ENCODE measurements around the gene ARNT2. TPM values are rescaled to one million over a fixed set of nuclear protein-coding genes. Genes with fewer than 3 reads are reported as not detected.

The ARNT2 gene
- total RNA-seq, 1 donor from 2014 or later, result 35.7 TPM

GRCh38 chr15:80613762-80614365, 209.7 kb downstream of the ARNT2 start:
- no peak for DNase-seq
- H3K27ac Mint-ChIP-seq (ENCODE audit: unreplicated experiment), result no peak overlapping the region
- H3K36me3 Mint-ChIP-seq (ENCODE audit: unreplicated experiment), result no peaks in the 10 kb centered on the region
- TF ChIP-seq, protein P1, sequence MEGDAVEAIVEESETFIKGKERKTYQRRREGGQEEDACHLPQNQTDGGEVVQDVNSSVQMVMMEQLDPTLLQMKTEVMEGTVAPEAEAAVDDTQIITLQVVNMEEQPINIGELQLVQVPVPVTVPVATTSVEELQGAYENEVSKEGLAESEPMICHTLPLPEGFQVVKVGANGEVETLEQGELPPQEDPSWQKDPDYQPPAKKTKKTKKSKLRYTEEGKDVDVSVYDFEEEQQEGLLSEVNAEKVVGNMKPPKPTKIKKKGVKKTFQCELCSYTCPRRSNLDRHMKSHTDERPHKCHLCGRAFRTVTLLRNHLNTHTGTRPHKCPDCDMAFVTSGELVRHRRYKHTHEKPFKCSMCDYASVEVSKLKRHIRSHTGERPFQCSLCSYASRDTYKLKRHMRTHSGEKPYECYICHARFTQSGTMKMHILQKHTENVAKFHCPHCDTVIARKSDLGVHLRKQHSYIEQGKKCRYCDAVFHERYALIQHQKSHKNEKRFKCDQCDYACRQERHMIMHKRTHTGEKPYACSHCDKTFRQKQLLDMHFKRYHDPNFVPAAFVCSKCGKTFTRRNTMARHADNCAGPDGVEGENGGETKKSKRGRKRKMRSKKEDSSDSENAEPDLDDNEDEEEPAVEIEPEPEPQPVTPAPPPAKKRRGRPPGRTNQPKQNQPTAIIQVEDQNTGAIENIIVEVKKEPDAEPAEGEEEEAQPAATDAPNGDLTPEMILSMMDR (IDR thresholded peaks at IDR 0.05; ENCODE audit: partially characterized antibody, unreplicated experiment), result no peak
- H3K4me3 Mint-ChIP-seq (ENCODE audit: unreplicated experiment), result no peak overlapping the region
- peaks cover 2% of the 10 kb centered on the region for H3K27me3 Mint-ChIP-seq (ENCODE audit: unreplicated experiment)
- peaks cover 11% of the 10 kb centered on the region for H3K4me1 Mint-ChIP-seq (ENCODE audit: low read depth, unreplicated experiment)
- H3K9me3 Mint-ChIP-seq (ENCODE audit: unreplicated experiment), result no peaks in the 10 kb centered on the region

DNA sequence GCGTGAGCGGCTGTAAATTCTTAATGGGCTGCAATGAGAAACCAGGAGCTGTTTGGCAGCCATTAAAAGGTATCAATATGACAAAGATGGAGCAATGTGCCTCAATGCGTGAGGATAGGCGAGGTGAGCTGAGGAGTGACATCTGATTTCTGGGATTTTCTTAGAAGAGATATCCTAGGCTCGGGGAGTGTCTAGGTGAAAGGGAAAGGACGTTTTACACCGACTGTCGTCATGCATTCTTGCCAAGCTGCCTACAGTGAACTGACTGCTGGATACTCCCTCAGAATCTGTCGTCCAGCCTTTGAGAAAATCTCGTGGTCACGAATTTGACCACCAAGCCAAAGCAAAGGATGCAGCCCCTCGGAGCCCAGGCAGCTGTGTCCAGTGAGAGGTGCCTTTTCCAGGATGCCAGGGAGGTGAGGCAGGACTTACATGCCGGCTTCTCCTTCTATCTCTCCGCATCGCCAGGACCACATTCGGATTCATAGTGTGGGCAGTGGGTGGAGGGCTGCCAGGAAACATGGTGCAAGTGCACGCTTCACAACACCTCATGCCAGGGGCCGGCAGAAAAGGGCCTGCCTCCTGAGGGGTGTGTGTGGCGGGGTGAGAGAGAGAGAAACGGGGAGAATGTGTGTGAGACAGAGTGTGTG, 210.7 kb downstream of the ARNT2 start:
- H3K27me3 Mint-ChIP-seq (ENCODE audit: unreplicated experiment), result peaks cover 2% of the 10 kb centered on the region
- TF ChIP-seq, protein P1 (IDR thresholded peaks at IDR 0.05; ENCODE audit: partially characterized antibody, unreplicated experiment), result no peak
- H3K4me3 Mint-ChIP-seq (ENCODE audit: unreplicated experiment), result no peak overlapping the region
- no peaks in the 10 kb centered on the region for H3K36me3 Mint-ChIP-seq (ENCODE audit: unreplicated experiment)
- peaks cover 11% of the 10 kb centered on the region for H3K4me1 Mint-ChIP-seq (ENCODE audit: low read depth, unreplicated experiment)
- no peak overlapping the region for H3K27ac Mint-ChIP-seq (ENCODE audit: unreplicated experiment)
- no peaks in the 10 kb centered on the region for H3K9me3 Mint-ChIP-seq (ENCODE audit: unreplicated experiment)
- no peak for DNase-seq

DNA sequence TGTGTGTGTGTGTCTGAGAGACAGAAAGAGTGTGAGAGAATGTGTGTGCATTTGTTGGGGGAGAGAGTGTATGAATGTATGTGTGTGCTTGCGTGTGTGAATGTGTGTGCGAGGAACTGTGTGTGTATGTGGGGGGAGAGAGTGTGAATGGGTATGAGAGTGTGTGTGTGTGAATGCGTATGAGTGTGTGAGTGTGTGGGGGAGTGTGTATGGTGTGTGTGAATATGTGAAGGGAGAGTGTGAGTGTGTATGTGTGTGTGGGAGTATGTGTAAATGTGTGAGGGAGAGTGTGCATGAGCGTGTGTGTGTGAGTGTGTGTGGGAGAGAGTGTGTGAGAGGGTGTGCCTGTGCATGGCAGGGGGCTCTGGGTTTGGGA, 211.2 kb downstream of the ARNT2 start:
- Mint-ChIP-seq H3K27ac (ENCODE audit: unreplicated experiment) (no peak overlapping the region), H3K4me3 (ENCODE audit: unreplicated experiment) (no peak overlapping the region), H3K4me1 (ENCODE audit: low read depth, unreplicated experiment) (peaks cover 11% of the 10 kb centered on the region), H3K9me3 (ENCODE audit: unreplicated experiment) (no peaks in the 10 kb centered on the region), H3K36me3 (ENCODE audit: unreplicated experiment) (no peaks in the 10 kb centered on the region), H3K27me3 (ENCODE audit: unreplicated experiment) (peaks cover 2% of the 10 kb centered on the region)
- no peak for DNase-seq
- TF ChIP-seq, protein P1 (IDR thresholded peaks at IDR 0.05; ENCODE audit: partially characterized antibody, unreplicated experiment), result no peak

GRCh38 chr15:80615783-80616391, 211.7 kb downstream of the ARNT2 start:
- Mint-ChIP-seq H3K36me3 (ENCODE audit: unreplicated experiment) (no peaks in the 10 kb centered on the region), H3K4me3 (ENCODE audit: unreplicated experiment) (no peak overlapping the region), H3K4me1 (ENCODE audit: low read depth, unreplicated experiment) (peaks cover 11% of the 10 kb centered on the region), H3K27ac (ENCODE audit: unreplicated experiment) (no peak overlapping the region), H3K27me3 (ENCODE audit: unreplicated experiment) (peaks cover 2% of the 10 kb centered on the region), H3K9me3 (ENCODE audit: unreplicated experiment) (no peaks in the 10 kb centered on the region)
- TF ChIP-seq, protein P1 (IDR thresholded peaks at IDR 0.05; ENCODE audit: partially characterized antibody, unreplicated experiment), result no peak
- DNase-seq, result no peak
